GM08714 (cell line): ENCODE results near the gene MBNL1.

Experiments
- H3K4me3 ChIP-seq: fragments of 200-500 bp; sonication (Bioruptor generic); 2 replicates; pipeline ENCODE4 v1.5.1; 2014; ENCODE audit warnings: mild to moderate bottlenecking, low read length, inconsistent platforms
- ZNF274 ChIP-seq: IDR thresholded peaks from 2 replicates; pipeline ENCODE4 v1.6.1; 2012; ENCODE audit warnings: mild to moderate bottlenecking, low read depth, low read length

Gene MBNL1

DNA sequence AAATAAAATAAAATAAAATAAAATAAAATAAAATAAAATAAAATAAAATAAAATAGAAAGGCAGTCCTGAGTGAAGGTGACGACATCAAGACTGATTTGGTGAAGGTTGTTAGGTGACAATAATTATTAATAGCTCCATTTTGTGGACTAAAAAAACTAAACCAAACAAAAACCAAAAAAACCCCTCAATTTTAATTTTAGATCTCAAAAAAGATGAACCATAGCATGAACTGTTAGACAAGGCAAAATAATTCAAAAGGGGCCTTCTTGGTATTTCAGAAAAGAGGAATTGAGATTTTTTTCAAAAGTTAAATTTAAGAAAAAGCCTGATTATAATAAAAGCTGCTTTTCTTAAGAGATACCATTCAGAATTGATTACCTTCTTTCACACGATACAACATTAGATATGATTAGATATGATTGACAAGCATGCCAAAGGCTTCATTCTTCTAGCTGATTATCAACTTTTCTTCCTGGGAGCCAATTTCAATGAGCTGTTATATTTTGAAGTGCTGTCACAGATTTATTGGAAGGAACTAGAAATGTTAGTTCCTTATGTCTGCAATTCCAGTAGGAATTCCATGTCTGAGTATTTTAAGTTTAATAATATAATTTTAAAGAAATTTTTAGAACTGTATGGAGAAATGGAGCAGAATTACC, 244.7 kb downstream of the MBNL1 start:
- H3K4me3 ChIP-seq: no peak overlapping the region
- no peak for TF ChIP-seq ZNF274
